ENCODE results near the gene NIPBL. TPM values are rescaled to one million over a fixed set of nuclear protein-coding genes. Genes with fewer than 3 reads are reported as not detected.

The NIPBL gene
- total and polyA plus RNA-seq, 10 of the 15 experiments (the other 5 are each of a cell fraction or from before 2014, with no cell fraction given): 10.4 to 50.4 (median 20.2) TPM

DNA sequence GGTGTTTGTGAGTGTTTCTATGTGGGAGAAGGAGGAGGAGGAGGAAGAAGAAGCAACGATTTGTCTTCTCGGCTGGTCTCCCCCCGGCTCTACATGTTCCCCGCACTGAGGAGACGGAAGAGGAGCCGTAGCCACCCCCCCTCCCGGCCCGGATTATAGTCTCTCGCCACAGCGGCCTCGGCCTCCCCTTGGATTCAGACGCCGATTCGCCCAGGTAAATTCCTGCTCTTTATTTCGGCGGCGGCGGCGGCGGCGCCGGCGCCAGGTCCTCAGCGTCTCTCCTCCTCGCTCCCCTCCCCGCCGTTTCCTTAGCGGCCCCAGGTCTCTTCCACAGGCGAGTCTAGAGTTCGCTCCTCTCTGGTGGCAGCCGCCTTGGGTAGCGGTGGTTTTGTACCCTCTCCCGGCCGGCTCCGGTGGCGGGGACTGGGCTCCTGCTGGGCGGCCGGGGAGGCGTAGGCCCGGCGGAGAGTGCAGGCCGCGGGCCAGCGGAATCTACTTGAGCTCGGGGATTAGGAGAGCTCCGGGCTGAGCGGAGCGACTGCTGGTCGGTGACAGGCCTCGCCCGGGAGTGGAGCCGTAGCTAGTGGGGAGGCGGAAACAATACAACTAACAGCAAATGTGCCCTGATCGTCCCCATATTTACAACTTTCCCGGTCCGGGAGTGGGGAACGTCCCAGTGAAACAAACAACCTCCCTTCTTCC, 547 bp downstream of the NIPBL start (continued):
- TF ChIP-seq, protein P1, sequence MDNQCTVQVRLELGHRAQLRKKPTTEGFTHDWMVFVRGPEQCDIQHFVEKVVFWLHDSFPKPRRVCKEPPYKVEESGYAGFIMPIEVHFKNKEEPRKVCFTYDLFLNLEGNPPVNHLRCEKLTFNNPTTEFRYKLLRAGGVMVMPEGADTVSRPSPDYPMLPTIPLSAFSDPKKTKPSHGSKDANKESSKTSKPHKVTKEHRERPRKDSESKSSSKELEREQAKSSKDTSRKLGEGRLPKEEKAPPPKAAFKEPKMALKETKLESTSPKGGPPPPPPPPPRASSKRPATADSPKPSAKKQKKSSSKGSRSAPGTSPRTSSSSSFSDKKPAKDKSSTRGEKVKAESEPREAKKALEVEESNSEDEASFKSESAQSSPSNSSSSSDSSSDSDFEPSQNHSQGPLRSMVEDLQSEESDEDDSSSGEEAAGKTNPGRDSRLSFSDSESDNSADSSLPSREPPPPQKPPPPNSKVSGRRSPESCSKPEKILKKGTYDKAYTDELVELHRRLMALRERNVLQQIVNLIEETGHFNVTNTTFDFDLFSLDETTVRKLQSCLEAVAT (IDR thresholded peaks at IDR 0.05): peak; percentile 55; the same call in 1 of the 2 replicates

DNA sequence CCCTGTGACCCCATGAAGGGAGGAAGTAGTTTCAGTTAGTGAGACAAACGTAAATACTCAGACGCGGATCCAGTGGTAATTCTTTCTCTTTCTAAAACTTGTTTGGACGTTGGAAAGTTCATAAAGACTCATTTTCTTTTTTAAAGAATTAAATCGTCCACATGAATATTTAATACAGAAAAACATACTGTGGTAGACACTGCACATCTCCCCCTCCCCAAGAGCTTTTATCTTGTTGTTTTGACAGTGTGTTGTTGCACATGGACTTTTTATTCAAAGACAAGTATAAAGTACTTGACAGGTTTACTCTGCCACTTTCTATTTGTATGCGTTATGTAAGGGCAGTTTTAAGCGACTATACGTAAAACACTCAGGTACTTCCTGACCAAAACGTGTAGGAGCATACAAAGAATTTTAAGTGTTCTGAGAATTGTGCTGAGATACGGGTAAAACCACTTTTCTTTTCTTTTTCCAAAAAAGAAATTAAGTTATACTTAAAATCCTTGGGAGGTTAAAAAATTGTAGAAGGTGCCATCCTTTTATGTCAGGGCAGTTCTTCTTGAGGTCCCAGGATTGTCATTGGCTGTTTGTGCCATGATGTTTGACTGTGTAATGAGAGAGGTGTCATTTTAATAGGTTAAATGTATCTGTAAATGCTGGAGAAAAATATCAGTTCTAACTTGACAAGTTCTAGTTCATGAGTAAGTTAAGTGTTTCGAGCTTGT, 1.3 kb downstream of the NIPBL start:
- Histone ChIP-seq H3K9me3 (replicated peaks; ENCODE audit: control insufficient read depth, insufficient read depth, low read length) (no peaks in the 10 kb centered on the region), H3K27ac (ENCODE audit: control insufficient read depth, insufficient read depth) (peak overlapping the region; percentile 85), H2AFZ (ENCODE audit: control insufficient read depth, low read depth, low read length) (peak overlapping the region; percentile 6; the same call in 1 of the 2 replicates), H4K20me1 (ENCODE audit: control insufficient read depth, insufficient read depth) (no peaks in the 10 kb centered on the region), H3K36me3 (ENCODE audit: control insufficient read depth in 2 of 2, insufficient read depth in 2 of 2, low read length in 1 of 2) (no peaks in the 10 kb centered on the region), H3K4me3 (peak overlapping the region; percentile 95), H3K27me3 (replicated peaks in 1 of 2; ENCODE audit: control insufficient read depth in 2 of 2, insufficient read depth in 2 of 2, low read length in 1 of 2) (no peaks in the 10 kb centered on the region), H3K4me2 (ENCODE audit: control insufficient read depth, insufficient read depth) (peak overlapping the region; percentile 56), H3K79me2 (ENCODE audit: control insufficient read depth, insufficient read depth, low read length) (peaks cover 98% of the 10 kb centered on the region), H3K4me1 (ENCODE audit: control insufficient read depth, insufficient read depth, low read length) (peaks cover 3% of the 10 kb centered on the region; the same call in 1 of the 2 replicates), H3K9ac (ENCODE audit: control insufficient read depth, insufficient read depth, low read length) (peak overlapping the region; percentile 87)
- ChIA-PET POLR2A (interaction anchor here (1.0 to 2.9 kb wide), 5 partner anchors 9 to 154 kb away, joined by 3 to 24 read pairs (median 4); no protein-coding TSS in a partner anchor), SMC1A (ENCODE audit: uncharacterized antibody, unreplicated experiment) (interaction anchor here (0.9 to 3.2 kb wide), 5 partner anchors 8 to 154 kb away, joined by 3 to 15 read pairs (median 4); no protein-coding TSS in a partner anchor), RAD21 (ENCODE audit: unreplicated experiment) (interaction anchor here (1.1 to 5.2 kb wide), 4 partner anchors 68 to 157 kb away, joined by 3 to 35 read pairs (median 4); no protein-coding TSS in a partner anchor), CTCF (interaction anchor here (1.1 to 1.8 kb wide), 2 partner anchors 153 to 155 kb away, joined by 4 to 5 read pairs; no protein-coding TSS in a partner anchor)
- ATAC-seq: peak; percentile 15
- under 1% methylated on average over 11 of the region's 11 CpGs for WGBS (ENCODE audit: insufficient coverage, insufficient replicate concordance, low lambda C conversion rate, missing lambda C conversion rate)
- BruUV-seq (replicated peaks): TSS peak; percentile 50
- FAIRE-seq: peak; percentile 72
- intact Hi-C loops (cut with micrococcal nuclease; ENCODE audit: unreplicated experiment): loop anchor here (1.0 to 10.0 kb wide), 5 partner anchors 66 to 723 kb away; partner anchors contain the start of genes LMBRD2, NUP155, SKP2 and WDR70
- DNase-seq (ENCODE audit: low read depth, low spot score): no peak
- in situ Hi-C loops (cut with MboI): no loop called here
- TF ChIP-seq NBN (IDR thresholded peaks at IDR 0.05): 0 out of 2 replicates have a peak, but pooled peaks have one; percentile 4
- no peak for TF ChIP-seq ETV6 (conservative IDR thresholded peaks at IDR 0.05 in 1 of 2, IDR thresholded peaks at IDR 0.05 in 1 of 2; ENCODE audit: borderline replicate concordance in 1 of 2, low read depth in 1 of 2)
- TF ChIP-seq, protein P2, sequence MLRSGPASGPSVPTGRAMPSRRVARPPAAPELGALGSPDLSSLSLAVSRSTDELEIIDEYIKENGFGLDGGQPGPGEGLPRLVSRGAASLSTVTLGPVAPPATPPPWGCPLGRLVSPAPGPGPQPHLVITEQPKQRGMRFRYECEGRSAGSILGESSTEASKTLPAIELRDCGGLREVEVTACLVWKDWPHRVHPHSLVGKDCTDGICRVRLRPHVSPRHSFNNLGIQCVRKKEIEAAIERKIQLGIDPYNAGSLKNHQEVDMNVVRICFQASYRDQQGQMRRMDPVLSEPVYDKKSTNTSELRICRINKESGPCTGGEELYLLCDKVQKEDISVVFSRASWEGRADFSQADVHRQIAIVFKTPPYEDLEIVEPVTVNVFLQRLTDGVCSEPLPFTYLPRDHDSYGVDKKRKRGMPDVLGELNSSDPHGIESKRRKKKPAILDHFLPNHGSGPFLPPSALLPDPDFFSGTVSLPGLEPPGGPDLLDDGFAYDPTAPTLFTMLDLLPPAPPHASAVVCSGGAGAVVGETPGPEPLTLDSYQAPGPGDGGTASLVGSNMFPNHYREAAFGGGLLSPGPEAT (IDR thresholded peaks at IDR 0.05; ENCODE audit: low read depth): no peak
- TF ChIP-seq PAX8 (IDR thresholded peaks at IDR 0.05): peak; percentile 80; the same call in 1 of the 2 replicates
- TF ChIP-seq NR2C1 (IDR thresholded peaks at IDR 0.05): peak; percentile 24; the same call in 1 of the 2 replicates
- TF ChIP-seq CREB1 (IDR thresholded peaks at IDR 0.05; ENCODE audit: low read depth): peak; percentile 53
- TF ChIP-seq, protein P3, sequence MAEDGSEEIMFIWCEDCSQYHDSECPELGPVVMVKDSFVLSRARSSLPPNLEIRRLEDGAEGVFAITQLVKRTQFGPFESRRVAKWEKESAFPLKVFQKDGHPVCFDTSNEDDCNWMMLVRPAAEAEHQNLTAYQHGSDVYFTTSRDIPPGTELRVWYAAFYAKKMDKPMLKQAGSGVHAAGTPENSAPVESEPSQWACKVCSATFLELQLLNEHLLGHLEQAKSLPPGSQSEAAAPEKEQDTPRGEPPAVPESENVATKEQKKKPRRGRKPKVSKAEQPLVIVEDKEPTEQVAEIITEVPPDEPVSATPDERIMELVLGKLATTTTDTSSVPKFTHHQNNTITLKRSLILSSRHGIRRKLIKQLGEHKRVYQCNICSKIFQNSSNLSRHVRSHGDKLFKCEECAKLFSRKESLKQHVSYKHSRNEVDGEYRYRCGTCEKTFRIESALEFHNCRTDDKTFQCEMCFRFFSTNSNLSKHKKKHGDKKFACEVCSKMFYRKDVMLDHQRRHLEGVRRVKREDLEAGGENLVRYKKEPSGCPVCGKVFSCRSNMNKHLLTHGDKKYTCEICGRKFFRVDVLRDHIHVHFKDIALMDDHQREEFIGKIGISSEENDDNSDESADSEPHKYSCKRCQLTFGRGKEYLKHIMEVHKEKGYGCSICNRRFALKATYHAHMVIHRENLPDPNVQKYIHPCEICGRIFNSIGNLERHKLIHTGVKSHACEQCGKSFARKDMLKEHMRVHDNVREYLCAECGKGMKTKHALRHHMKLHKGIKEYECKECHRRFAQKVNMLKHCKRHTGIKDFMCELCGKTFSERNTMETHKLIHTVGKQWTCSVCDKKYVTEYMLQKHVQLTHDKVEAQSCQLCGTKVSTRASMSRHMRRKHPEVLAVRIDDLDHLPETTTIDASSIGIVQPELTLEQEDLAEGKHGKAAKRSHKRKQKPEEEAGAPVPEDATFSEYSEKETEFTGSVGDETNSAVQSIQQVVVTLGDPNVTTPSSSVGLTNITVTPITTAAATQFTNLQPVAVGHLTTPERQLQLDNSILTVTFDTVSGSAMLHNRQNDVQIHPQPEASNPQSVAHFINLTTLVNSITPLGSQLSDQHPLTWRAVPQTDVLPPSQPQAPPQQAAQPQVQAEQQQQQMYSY (CRISPR knock-in tag; IDR thresholded peaks at IDR 0.05): no peak
- TF ChIP-seq NFYB (IDR thresholded peaks at IDR 0.05; ENCODE audit: insufficient read depth, low read depth, low read length): peak; percentile 61; the same call in 1 of the 2 replicates
- TF ChIP-seq, protein P4, sequence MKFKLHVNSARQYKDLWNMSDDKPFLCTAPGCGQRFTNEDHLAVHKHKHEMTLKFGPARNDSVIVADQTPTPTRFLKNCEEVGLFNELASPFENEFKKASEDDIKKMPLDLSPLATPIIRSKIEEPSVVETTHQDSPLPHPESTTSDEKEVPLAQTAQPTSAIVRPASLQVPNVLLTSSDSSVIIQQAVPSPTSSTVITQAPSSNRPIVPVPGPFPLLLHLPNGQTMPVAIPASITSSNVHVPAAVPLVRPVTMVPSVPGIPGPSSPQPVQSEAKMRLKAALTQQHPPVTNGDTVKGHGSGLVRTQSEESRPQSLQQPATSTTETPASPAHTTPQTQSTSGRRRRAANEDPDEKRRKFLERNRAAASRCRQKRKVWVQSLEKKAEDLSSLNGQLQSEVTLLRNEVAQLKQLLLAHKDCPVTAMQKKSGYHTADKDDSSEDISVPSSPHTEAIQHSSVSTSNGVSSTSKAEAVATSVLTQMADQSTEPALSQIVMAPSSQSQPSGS (IDR thresholded peaks at IDR 0.05; ENCODE audit: low read length): 0 out of 2 replicates have a peak, but pooled peaks have one; percentile 11
